ENCODE results near the gene IZUMO3. TPM values are rescaled to one million over a fixed set of nuclear protein-coding genes. Genes with fewer than 3 reads are reported as not detected.
A peak's percentile ranks its signal among the peaks of the same experiment; 100 is the strongest.

Gene IZUMO3
- total RNA-seq, 1 donor = not detected

DNA sequence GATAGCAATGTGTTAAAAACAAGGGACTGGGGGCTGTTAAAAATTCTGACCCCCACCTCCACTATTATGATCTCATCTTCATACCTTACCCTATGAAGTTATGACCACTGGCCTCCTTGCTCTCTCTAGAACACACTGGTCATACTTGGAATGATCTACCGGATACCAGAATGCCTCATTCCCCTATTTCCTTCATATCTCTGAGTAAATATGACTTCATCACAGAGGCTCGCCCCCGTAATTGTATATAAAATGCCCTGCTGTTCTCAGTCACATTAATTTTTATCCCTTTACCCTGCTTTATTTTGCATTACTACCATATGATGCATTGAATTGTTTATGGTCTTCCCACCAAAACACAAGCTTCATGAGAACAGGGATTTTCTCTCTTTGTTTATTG is 29.2 kb downstream of the IZUMO3 start:
- H3K4me2 ChIP-seq (ENCODE audit: insufficient read depth, low read length) = no peak overlapping the region
- H3K4me3 ChIP-seq (ENCODE audit: insufficient read depth, low read length) = no peak overlapping the region
- no peaks in the 10 kb centered on the region for H3K4me1 ChIP-seq (ENCODE audit: insufficient read depth, low read length)
- no peak for DNase-seq (ENCODE audit: insufficient read length, low spot score, missing footprints)
- no peaks in the 10 kb centered on the region for H3K36me3 ChIP-seq (ENCODE audit: insufficient read depth, low read length)
- H3K9me3 ChIP-seq (ENCODE audit: low read depth, low read length) = peaks cover 2% of the 10 kb centered on the region
- no peak overlapping the region for H3K27ac ChIP-seq (ENCODE audit: low read depth, low read length)
- no peak for TF ChIP-seq CTCF (IDR thresholded peaks at IDR 0.05; ENCODE audit: extremely low read depth, low read depth, low read length)
- no peaks in the 10 kb centered on the region for H4K20me1 ChIP-seq (ENCODE audit: insufficient read depth, low read length)
- no peaks in the 10 kb centered on the region for H3K27me3 ChIP-seq (ENCODE audit: insufficient read depth, low read length)
- no peak overlapping the region for H2AFZ ChIP-seq (ENCODE audit: low read length)
- H3K79me2 ChIP-seq (ENCODE audit: insufficient read depth, low read length) = no peaks in the 10 kb centered on the region

DNA sequence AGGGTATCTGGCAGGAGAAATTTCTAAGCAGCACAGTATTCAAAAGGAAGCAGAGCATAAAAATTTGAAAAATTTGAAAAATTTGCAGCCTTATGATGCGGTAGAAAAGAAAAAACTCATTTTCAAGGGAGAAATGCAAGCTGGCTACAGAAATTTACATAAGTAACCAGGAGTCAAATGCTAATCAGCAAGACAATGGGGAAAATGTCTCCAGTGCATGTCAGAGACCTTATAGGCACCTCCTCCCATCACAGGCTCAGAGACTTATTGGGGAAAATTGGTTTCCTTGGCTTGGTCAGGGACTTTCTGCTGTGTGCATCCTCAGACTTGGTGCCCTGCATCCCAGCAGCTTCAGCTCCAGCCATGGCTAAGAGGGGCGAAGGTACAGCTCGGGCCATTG is 35.8 kb downstream of the IZUMO3 start:
- no peak for TF ChIP-seq CTCF (IDR thresholded peaks at IDR 0.05; ENCODE audit: extremely low read depth, low read depth, low read length)
- Histone ChIP-seq H3K27me3 (ENCODE audit: insufficient read depth, low read length) (no peaks in the 10 kb centered on the region), H3K79me2 (ENCODE audit: insufficient read depth, low read length) (no peaks in the 10 kb centered on the region), H4K20me1 (ENCODE audit: insufficient read depth, low read length) (no peaks in the 10 kb centered on the region), H2AFZ (ENCODE audit: low read length) (no peak overlapping the region), H3K27ac (ENCODE audit: low read depth, low read length) (no peak overlapping the region), H3K9me3 (ENCODE audit: low read depth, low read length) (peaks cover 4% of the 10 kb centered on the region), H3K36me3 (ENCODE audit: insufficient read depth, low read length) (no peaks in the 10 kb centered on the region), H3K4me1 (ENCODE audit: insufficient read depth, low read length) (no peaks in the 10 kb centered on the region), H3K4me3 (ENCODE audit: insufficient read depth, low read length) (no peak overlapping the region), H3K4me2 (ENCODE audit: insufficient read depth, low read length) (no peak overlapping the region)
- DNase-seq (ENCODE audit: insufficient read length, low spot score, missing footprints) = no peak

DNA sequence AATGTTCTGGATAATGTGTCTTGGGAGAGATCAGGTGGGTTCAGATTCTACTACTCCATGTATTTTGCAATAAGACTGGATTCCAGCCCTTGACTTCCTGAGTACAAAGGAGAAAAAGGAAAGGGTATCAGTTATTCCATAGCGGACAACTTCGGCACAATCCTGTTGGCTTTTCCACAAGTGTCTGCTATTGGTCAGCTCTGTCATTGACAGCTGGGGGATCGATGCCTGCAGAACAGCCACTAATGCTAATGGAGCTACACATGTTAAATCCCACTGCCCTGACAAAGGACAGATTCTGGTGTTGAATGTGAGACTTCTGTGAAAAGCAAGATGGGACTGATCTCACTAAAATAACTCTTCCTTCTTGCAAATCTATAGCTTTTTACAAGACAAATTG is 41.2 kb downstream of the IZUMO3 start:
- Histone ChIP-seq H3K36me3 (ENCODE audit: insufficient read depth, low read length) (no peaks in the 10 kb centered on the region), H3K27me3 (ENCODE audit: insufficient read depth, low read length) (no peaks in the 10 kb centered on the region), H3K9me3 (ENCODE audit: low read depth, low read length) (no peaks in the 10 kb centered on the region), H3K4me3 (ENCODE audit: insufficient read depth, low read length) (no peak overlapping the region), H2AFZ (ENCODE audit: low read length) (no peak overlapping the region), H4K20me1 (ENCODE audit: insufficient read depth, low read length) (no peaks in the 10 kb centered on the region), H3K4me1 (ENCODE audit: insufficient read depth, low read length) (no peaks in the 10 kb centered on the region), H3K4me2 (ENCODE audit: insufficient read depth, low read length) (no peak overlapping the region), H3K27ac (ENCODE audit: low read depth, low read length) (no peak overlapping the region), H3K79me2 (ENCODE audit: insufficient read depth, low read length) (no peaks in the 10 kb centered on the region)
- no peak for TF ChIP-seq CTCF (IDR thresholded peaks at IDR 0.05; ENCODE audit: extremely low read depth, low read depth, low read length)
- DNase-seq (ENCODE audit: insufficient read length, low spot score, missing footprints) = no peak

- no peak for TF ChIP-seq CTCF (IDR thresholded peaks at IDR 0.05; ENCODE audit: extremely low read depth, low read depth, low read length)
- Histone ChIP-seq H3K79me2 (ENCODE audit: insufficient read depth, low read length) (no peaks in the 10 kb centered on the region), H3K27me3 (ENCODE audit: insufficient read depth, low read length) (no peaks in the 10 kb centered on the region), H3K4me1 (ENCODE audit: insufficient read depth, low read length) (no peaks in the 10 kb centered on the region), H2AFZ (ENCODE audit: low read length) (no peak overlapping the region), H3K27ac (ENCODE audit: low read depth, low read length) (no peak overlapping the region), H3K4me2 (ENCODE audit: insufficient read depth, low read length) (no peak overlapping the region), H3K36me3 (ENCODE audit: insufficient read depth, low read length) (no peaks in the 10 kb centered on the region), H3K4me3 (ENCODE audit: insufficient read depth, low read length) (no peak overlapping the region), H4K20me1 (ENCODE audit: insufficient read depth, low read length) (no peaks in the 10 kb centered on the region), H3K9me3 (ENCODE audit: low read depth, low read length) (no peaks in the 10 kb centered on the region)
- DNase-seq (ENCODE audit: insufficient read length, low spot score, missing footprints) = peak; percentile 30
Measured at GRCh38 chr9:24502206-24502937, 43.3 kb downstream of the IZUMO3 start.
